HPDE6-E6E7 (cell line): ENCODE data around the gene TDRD6.

Experiments
- DNase-seq: peaks from one replicate; pipeline ENCODE4 v3.0.0; 2011; ENCODE audit warnings: missing footprints; ENCODE audit errors: extremely low spot score

TDRD6 gene

DNA sequence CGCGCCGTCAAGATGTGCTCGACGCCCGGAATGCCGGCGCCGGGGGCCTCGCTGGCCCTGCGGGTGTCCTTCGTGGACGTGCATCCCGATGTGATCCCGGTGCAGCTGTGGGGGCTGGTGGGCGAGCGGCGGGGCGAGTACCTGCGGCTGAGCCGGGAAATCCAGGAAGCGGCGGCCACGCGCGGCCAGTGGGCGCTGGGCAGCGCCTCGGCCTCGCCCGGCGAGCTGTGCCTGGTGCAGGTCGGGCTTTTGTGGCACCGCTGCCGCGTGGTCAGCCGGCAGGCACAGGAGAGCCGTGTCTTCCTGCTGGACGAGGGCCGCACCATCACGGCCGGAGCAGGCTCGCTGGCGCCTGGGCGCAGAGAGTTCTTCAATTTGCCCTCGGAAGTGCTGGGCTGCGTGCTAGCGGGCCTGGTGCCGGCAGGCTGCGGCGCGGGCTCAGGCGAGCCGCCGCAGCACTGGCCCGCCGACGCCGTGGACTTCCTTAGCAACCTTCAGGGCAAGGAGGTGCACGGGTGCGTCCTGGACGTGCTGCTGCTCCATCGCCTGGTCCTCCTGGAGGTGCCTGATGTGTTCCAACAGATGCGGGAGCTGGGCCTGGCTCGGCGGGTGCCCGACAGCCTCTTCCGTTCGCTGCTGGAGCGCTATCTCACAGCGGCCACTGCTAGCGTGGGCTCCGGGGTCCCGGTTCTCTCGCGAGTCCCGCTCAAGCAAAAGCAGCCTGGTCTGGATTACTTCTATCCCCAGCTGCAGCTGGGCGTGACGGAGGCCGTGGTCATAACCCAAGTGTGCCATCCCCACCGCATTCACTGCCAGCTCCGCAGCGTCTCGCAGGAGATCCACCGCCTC, 656 bp downstream of the TDRD6 start:
- no peak for DNase-seq

DNA sequence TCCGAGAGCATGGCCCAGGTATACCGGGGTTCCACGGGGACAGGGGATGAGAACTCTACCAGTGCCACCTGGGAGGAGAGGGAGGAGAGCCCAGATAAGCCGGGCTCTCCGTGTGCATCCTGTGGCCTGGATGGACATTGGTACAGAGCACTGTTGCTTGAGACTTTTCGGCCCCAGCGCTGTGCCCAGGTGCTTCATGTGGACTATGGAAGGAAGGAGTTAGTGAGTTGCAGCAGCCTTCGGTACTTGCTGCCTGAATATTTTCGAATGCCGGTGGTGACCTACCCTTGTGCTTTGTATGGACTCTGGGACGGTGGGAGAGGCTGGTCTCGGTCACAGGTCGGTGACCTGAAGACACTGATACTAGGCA, 1.3 kb downstream of the TDRD6 start:
- DNase-seq = no peak

DNA sequence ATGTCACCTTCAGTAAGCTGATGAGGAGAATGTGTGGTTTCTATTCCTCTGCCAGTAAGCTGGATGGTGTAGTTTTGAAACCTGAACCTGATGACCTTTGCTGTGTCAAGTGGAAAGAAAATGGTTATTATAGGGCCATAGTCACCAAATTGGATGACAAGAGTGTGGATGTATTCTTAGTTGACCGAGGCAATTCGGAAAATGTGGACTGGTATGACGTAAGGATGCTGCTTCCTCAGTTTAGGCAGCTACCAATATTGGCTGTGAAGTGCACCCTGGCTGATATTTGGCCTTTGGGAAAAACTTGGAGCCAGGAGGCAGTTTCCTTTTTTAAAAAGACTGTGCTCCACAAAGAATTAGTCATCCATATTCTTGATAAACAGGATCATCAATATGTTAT, 2.0 kb downstream of the TDRD6 start:
- DNase-seq = no peak

DNA sequence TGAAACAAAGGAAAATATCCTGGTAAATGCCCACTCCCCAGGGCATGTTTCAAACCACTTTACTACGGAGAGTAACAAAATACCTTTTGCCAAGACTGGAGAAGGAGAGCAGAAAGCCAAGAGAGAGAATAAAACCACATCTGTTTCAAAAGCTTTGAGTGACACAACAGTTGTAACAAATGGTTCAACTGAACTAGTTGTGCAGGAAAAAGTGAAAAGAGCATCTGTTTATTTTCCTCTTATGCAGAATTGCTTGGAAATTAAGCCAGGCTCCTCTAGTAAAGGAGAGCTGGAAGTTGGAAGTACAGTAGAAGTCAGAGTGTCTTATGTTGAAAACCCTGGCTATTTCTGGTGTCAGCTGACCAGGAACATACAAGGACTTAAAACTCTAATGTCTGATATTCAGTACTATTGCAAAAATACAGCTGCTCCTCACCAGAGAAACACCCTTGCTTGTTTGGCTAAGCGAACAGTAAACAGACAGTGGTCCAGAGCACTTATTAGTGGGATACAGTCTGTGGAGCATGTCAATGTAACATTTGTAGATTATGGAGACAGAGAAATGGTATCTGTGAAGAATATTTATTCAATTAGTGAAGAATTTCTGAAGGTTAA, 2.6 kb downstream of the TDRD6 start:
- no peak for DNase-seq

DNA sequence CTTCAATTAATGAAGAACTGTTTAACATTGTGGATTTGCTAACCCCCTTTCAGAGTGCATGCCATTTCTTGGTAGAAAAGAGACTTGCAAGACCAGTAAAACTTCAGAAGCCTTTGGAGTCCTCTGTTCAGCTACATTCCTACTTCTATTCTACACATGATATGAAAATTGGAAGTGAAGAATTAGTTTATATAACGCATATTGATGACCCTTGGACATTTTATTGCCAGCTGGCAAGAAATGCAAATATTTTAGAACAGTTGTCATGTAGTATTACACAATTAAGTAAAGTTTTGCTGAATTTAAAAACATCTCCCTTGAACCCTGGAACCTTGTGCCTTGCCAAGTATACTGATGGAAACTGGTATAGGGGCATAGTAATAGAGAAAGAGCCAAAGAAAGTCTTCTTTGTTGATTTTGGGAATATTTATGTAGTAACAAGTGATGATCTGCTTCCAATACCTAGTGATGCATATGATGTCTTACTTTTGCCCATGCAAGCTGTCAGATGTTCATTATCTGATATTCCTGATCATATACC, 3.3 kb downstream of the TDRD6 start:
- DNase-seq = no peak

DNA sequence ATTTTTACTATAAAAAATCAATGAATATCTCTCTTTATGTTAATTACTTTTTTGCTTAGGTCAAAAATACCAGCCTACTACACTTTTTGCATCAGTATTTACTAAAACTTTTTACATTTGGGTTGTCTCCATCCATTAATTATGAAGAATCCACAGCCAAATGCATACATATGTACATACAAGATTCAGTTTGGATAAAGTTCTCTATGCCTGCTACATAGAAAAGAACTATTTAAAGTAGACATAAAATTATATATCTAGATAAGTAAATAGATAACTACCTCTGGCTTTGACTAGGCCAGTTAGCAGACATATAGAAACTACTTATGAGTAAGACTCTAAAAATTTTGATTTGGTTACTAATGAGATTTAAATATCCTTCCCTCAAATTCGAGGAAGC, 12.3 kb downstream of the TDRD6 start:
- DNase-seq = no peak

DNA sequence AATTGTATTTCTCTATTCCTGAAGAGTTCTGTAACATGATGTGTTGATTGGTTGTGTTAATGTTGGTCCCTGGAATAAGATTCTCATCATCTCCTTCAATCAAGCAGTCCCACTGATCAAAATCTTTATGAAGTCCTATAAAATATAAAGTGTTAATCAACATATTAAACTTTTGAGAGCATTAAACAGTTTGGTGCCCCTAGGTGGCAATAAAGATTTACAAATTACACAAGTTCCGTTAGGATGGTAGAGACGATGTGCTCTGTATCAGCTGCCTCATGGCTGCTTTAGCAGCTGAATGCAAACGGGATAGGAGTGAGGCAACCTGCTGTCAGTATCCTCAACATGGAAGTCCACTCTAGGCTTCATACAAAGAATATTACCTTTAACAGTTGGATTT, 16.9 kb downstream of the TDRD6 start:
- DNase-seq = peak; percentile 52

DNA sequence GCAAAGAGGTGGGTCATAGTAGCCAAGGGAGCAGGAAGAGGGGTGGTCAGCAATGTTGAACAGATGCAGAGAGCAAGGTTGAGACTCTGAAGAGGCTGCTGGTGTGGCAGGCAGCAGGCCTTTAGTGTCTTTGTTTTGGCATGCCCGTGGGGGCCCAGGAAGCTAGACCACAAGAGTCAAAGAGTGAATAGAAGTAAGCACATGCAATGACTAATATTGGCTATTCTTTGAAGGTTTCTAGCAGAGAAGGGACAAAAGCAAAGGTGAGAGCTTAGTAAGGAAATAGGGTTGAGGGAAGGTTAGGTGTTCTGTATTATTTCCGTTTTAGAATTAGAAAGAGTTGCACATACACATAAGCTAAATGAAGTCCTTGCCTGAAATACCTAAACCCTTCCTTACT, 18.8 kb downstream of the TDRD6 start:
- no peak for DNase-seq

DNA sequence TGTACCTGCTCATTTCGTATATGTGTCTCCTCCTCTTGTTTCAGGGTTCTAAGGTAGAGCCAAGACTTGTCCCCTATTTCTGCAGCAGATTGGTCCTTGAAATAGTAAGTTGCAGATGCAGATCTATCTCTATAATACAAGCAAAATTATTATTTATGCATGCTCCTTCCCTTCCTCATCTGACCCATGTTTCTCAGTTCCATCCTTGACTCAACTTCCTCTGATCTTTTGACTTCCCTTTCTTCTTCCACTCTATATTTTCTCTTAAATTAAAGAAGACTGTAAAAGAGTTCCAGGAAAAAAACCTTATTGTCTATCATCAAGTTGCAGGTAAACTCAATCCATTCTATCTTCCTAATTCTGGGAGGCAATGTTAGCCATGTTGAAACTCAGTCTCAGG, 23.8 kb downstream of the TDRD6 start:
- DNase-seq = no peak

DNA sequence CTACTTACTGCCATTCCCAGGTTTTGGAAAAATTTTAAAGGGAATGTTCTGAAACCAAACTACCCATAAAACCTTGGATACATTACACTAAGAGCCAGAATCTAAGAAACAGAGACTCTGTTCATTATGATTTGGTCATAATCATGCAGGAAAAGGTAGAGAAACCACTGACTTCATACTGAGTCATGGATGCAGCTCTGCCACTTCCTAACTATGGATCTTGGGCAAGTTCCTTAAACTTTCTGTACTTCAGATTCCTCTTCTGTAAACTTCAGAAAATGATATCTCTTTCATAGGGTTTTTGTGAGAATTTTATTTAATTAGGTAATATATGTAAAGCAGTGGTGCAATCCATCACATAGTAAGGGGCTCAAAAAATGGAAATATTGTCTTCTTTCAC, 27.5 kb downstream of the TDRD6 start:
- DNase-seq = peak; percentile 53

DNA sequence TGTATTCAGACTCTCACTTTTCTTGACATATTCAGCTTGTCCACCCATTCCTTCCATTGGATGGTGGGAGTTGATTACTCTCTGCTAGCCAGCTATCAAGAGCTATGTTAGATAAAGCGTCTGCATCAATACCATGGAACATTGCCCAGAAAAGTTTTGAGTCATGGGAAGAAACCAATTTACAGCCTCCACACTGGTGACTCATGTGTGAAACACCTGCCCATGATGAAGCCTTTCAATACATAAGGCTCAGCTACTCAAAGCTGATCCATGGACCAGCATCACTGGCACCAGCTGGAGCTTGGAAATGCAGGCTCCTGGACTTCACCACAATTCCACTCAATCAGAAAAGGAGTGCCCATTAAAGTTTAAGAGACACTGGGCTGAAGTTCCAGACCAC, 31.4 kb downstream of the TDRD6 start:
- peak; percentile 84 for DNase-seq

DNA sequence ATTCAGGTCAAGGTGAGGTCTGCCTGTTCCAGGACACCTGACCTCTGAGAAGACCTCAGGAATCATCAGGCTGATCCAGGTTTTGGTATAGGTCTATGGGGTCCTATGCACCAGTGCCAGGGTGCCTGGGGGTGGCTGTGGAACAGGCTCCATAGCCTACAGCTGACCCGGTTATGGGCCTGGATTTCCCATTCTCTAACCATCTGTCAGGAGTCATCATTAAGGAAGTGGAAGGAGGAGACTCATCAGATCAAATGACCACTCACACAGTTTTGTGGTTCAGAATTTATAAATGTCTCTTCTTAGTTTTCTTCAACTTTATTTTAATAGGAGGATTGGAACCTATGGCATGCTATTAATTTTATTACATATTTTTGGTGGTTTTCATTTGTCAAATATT, 32.7 kb downstream of the TDRD6 start:
- DNase-seq = no peak

DNA sequence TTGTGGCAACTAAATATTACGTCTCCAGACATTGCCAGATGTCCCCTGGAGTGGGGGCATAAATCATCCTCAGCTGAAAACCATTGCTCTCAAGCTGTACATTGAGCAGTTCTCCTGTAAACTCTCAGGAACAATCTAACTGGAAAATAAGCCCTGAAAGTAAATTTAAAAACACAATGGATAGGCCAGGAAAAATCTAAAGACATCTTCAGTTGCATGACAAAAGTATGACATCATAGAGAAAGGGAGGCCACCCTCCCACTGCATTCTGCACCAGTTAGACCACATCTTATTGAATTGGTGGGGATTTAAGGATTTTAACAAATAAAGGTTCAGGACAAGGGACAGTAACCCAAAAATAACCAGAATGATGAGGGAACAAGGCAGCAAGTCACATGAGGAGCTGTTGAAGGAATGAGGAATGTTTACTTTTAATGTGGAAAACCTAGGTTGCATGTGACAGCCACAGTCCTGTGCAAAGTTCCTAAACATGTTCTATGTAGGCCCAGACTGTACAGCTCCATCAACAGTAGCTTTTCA, 42.2 kb downstream of the TDRD6 start:
- no peak for DNase-seq

DNA sequence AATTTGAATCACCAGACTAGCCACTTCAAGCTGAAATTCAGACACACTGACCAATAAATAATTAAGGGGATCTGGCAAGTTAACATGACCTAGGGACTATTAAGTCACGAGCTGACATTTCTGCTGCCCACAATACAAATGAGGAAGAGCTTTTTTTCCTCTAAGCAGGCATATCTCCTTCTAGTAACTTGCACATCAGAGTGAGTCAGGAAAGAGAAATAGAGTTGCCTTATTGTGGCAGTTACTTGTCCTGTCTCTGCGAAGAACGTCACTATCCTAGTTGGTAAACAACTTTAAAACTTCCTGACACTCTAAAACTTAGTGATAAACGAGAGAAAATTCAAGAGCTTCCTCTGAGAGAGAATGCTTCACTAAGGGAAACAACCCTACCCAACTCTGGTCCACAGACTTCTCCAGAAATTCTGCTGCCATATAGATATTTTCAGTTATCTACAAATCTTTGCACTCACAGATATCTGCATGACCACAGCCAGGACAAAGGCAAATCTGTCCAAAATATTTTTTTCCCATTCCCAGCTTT, 43.3 kb downstream of the TDRD6 start:
- DNase-seq = no peak

DNA sequence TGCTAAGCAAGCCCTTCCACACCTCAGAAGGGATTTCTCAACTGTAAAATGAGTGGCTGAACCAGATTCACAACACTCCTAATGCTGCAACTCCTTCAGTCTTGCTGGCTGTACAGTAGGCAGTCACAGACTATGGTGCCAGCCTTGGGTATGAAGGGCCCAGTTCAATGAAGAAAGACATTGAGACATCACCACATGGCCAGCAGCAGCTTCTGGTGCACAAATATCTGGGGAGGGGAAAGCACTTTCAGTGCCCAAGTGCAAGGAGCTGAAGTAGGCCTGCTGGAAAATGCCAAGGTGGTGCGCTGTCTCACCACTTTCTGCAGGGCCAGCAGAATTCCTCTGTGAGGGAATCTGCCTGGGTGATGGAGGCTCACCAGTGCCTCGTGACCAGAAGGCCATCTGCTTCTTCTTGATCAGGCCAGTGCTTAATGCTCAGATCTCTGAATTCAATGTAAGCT, 45.7 kb downstream of the TDRD6 start:
- no peak for DNase-seq

DNA sequence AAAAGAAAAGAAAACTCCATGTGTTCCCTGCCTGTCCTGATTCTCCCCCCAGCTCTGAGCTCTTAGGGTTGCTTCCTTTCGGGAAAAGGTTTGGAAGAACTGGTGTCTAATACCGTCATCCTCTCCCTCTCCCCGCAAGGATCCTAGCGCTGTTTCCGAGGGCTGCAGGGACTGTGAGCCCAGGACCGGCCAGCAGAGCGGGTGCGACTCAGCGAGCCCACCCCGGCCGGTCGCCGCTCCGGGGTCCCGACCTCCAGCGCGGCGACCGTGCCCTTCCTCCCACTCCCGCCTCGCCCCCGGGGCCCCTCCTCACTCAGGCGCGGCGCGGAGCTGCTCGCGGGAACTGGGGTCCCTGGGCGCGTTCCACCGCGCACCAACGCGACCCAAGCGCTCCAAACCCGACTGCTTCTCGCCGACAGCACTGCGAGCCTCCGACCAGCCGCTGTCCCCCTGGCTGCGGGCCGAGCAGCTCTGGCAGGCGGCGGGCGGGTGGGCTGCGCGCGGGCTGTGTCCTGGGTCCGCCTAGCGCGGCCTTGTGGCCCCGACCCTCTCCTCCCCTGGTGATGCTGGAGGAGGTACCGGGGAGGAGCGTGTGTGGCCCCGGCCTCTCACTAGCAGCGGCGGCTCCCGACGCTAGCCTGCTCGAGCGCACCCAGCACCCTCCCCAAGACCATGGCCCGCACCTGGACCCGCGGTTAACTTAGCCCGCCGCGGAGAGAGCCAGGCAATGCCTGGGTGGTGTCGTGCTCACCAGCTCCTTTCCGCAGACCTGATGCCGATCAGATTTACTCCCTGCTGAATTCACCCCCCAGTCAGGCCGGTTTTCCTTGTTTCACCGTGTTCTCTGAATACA, 47.4 kb downstream of the TDRD6 start, which contains the start of gene PLA2G7:
TSS of gene PLA2G7 (minus strand) at position 509 of the 853 bp plus-strand sequence. CDS start 12,484 bp downstream, outside the sequence.
- DNase-seq = peak; percentile 26

DNA sequence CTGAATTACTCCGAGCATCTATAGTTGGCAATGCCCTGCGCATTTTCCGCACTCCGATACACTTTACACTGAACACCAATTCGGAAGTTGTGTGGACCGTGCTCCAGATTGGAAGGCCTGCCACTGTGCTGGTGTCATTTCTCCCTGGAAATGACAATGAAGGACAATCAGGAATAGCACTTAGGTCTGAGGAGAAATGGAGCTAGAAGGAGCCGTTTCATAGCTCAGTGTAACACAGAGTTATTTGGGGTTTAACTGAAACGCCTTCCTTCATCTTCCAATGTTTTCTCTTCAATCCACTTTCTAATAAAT, 48.0 kb downstream of the TDRD6 start:
- DNase-seq = no peak

DNA sequence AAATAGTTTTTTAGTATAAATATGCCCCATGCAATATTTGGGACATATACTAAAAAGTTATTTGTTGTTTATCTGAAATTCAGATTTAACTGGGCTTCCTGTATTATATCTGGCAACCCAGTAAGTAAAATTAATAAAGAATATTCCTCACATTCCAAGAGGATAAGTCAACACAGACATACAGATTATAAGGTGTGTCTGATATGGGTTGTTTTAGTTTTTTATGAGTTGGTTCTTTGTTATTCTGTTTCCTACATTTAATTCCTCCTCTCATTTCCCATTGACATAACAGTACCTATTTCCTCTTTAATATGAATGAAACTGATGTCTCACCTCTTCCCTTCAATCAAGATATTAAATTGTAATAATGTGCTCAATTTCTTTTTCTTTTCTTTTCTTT, 49.2 kb downstream of the TDRD6 start:
- no peak for DNase-seq

DNA sequence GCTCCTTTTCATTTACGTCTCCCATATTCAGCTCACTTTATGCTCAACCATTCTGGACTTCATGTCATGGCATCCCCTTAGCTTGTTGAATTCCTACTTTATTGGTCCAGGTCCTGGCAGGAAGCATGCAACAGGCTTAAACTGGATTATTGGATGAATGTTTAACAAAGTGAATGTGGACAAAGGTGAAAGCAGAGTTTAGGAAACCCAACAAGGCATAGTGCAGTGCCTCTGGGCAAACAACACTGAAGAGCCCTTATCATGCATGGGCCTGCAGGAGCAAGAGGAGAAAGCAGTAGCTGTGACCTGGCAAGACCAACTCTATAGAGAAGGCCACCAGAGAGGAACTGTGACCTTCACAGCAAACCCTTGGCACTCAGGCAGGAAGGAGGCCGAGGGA, 53.8 kb downstream of the TDRD6 start:
- DNase-seq = no peak

DNA sequence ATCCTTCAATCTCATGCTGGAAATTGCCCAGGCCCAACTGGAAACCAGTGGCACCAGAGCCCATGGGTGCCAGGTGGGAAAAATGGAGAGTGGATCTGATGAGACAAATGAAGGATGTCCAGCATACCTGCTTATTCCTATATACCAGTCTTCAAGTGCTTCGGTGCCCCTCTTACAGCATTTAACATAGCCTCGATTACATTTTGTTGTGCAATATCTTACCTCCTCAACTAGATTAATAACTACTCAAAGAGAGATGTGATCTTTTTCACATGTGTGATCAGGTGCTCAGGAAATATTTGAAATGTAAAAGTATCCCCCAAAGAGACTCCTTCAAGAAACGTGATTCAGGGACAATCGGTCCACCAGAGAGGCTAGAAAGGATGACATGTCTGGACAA, 54.2 kb downstream of the TDRD6 start:
- no peak for DNase-seq

DNA sequence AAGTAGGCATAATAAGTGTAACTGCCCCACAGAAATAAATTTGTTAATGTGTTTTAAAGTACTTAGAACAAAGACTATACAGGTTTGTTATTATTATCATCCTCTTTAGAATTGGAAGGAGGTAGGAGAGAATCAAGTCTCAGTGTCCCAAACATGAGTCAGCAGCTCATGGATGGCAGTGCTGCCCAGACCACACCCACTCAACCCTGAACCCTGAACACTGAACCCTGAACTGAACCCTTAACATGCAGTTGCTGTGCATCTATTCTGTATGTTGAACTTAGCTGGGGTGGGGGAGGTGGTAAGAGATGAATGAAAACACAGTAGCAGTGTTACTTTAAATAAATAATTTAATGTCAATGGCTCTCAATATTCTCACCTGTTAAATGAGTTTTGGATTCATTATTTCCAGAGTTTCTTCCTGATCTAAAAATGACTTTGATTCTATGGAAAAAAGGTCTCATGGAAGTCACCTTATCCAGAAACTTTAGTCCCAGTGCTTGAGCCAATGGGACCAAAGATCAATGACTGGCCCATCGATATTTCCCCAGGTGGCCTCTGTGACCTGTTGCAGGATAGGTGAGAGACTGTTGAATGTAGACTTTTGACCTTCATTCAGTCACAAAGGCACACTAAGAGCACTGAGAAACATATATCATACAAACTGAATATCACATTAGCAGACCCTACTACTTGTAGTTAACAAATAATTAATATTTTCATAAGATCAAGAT, 55.9 kb downstream of the TDRD6 start:
- no peak for DNase-seq
